Measurements from ENCODE around the gene SOBP. TPM values are rescaled to one million over a fixed set of nuclear protein-coding genes. Genes with fewer than 3 reads are reported as not detected.

The SOBP gene
- total RNA-seq, 1 experiment from 2014 or later: 1.7 TPM

DNA sequence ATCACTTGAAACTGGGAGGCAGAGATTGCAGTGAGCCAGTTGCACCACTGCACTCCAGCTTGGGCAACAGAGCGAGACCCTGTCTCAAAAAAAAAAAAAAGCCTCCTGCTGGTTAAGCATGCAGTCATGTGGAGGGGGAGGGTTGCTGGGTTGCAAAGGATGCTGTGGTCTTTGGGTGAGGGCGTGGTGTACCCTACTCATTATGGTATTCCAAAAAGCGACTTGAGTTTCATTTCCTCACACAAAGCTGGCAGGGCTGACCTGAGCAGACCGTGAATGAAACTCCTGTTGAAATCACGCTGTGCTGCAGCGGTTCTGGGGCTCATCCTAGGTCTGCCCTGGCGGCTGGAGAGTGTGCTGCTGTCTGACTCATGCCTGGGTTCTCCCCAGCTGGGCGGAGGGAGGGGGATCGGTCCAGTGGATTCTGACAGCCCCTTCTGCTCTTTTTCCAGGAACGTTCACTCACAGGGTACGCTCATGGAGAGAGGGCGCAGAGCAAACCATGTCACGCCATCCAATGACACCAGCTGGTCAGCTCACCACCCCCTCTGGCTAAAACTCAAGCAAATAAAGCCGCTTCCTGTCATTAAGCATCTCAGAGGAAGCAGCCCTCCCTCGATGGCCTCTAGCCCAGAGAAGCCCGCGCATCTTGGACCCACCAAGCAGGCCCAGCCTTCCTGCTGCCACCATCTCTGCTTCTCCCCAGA, 168.0 kb downstream of the SOBP start:
- Mint-ChIP-seq H3K4me3 (ENCODE audit: low read depth, unreplicated experiment) (no peak overlapping the region), H3K36me3 (ENCODE audit: insufficient read depth, unreplicated experiment) (peaks cover 6% of the 10 kb centered on the region), H3K27me3 (ENCODE audit: unreplicated experiment) (no peaks in the 10 kb centered on the region), H3K9me3 (ENCODE audit: low read depth, unreplicated experiment) (peaks cover 2% of the 10 kb centered on the region), H3K4me1 (ENCODE audit: low read depth, unreplicated experiment) (peaks cover 57% of the 10 kb centered on the region), H3K27ac (ENCODE audit: unreplicated experiment) (no peak overlapping the region)
- no peak for DNase-seq
- no TSS peak for BruUV-seq (replicated peaks)
- no peak for TF ChIP-seq CTCF (IDR thresholded peaks at IDR 0.05; ENCODE audit: unreplicated experiment)
- intact Hi-C loops (cut with micrococcal nuclease; ENCODE audit: unreplicated experiment): loop anchor here (5.0 kb wide), 1 partner anchor 201 kb away; the partner anchor contains the start of gene PDSS2
- CTCF ChIA-PET: interaction anchor here (0.6 kb wide), 1 partner anchor 174 kb away, joined by 3 read pairs; no protein-coding TSS in a partner anchor

- H3K4me3 Mint-ChIP-seq (ENCODE audit: low read depth, unreplicated experiment): peak overlapping the region; percentile 1
- TF ChIP-seq CTCF (IDR thresholded peaks at IDR 0.05; ENCODE audit: unreplicated experiment): no peak
- DNase-seq: no peak
- CTCF ChIA-PET: no interaction called here
- H3K27me3 Mint-ChIP-seq (ENCODE audit: unreplicated experiment): no peaks in the 10 kb centered on the region
- H3K27ac Mint-ChIP-seq (ENCODE audit: unreplicated experiment): peak overlapping the region; percentile 45
- H3K36me3 Mint-ChIP-seq (ENCODE audit: insufficient read depth, unreplicated experiment): peaks cover 6% of the 10 kb centered on the region
- intact Hi-C loops (cut with micrococcal nuclease; ENCODE audit: unreplicated experiment): loop anchor here (5.0 kb wide), 1 partner anchor 202 kb away; the partner anchor contains the start of gene PDSS2
- BruUV-seq (replicated peaks): no TSS peak
- H3K9me3 Mint-ChIP-seq (ENCODE audit: low read depth, unreplicated experiment): peaks cover 2% of the 10 kb centered on the region
- peaks cover 48% of the 10 kb centered on the region for H3K4me1 Mint-ChIP-seq (ENCODE audit: low read depth, unreplicated experiment)
Observed at GRCh38 chr6:107658920-107659865, 169.3 kb downstream of the SOBP start.

DNA sequence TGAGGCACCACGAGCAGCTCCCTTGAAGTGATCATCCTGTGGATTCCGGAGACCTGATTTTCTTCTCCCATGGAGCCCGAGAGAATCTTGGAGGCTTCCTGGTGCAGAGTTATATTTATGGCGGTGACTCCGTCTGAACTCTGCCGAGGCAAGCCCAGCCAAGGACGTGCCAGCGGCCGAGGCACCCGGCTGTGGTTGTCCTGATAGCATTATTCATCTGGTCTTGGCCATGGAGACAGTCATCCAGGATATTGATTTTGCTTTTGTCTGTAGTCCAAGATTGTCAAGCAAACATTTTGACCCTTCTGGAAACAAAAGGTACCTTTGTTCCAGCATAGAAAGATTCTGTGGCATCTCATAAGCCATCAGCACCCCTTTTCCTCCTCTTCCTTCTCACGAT, 170.9 kb downstream of the SOBP start:
- Mint-ChIP-seq H3K4me1 (ENCODE audit: low read depth, unreplicated experiment) (peaks cover 58% of the 10 kb centered on the region), H3K9me3 (ENCODE audit: low read depth, unreplicated experiment) (peaks cover 2% of the 10 kb centered on the region), H3K27me3 (ENCODE audit: unreplicated experiment) (no peaks in the 10 kb centered on the region), H3K4me3 (ENCODE audit: low read depth, unreplicated experiment) (peak overlapping the region; percentile 29), H3K36me3 (ENCODE audit: insufficient read depth, unreplicated experiment) (peaks cover 6% of the 10 kb centered on the region), H3K27ac (ENCODE audit: unreplicated experiment) (peak overlapping the region; percentile 76)
- TF ChIP-seq CTCF (IDR thresholded peaks at IDR 0.05; ENCODE audit: unreplicated experiment): no peak
- BruUV-seq (replicated peaks): no TSS peak
- CTCF ChIA-PET: no interaction called here
- peak; percentile 68 for DNase-seq
- intact Hi-C loops (cut with micrococcal nuclease; ENCODE audit: unreplicated experiment): loop anchor here (5.0 to 10.0 kb wide), 3 partner anchors 39 to 506 kb away; partner anchors contain the start of gene SOBP

- BruUV-seq (replicated peaks): no TSS peak
- peaks cover 2% of the 10 kb centered on the region for H3K9me3 Mint-ChIP-seq (ENCODE audit: low read depth, unreplicated experiment)
Observed at GRCh38 chr6:107661291-107661690, 171.4 kb downstream of the SOBP start.

More at GRCh38 chr6:107661291-107661690, 171.4 kb downstream of the SOBP start:
- no peaks in the 10 kb centered on the region for H3K27me3 Mint-ChIP-seq (ENCODE audit: unreplicated experiment)
- H3K36me3 Mint-ChIP-seq (ENCODE audit: insufficient read depth, unreplicated experiment): peaks cover 6% of the 10 kb centered on the region
- H3K27ac Mint-ChIP-seq (ENCODE audit: unreplicated experiment): peak overlapping the region; percentile 76
- intact Hi-C loops (cut with micrococcal nuclease; ENCODE audit: unreplicated experiment): loop anchor here (5.0 to 10.0 kb wide), 3 partner anchors 39 to 506 kb away; partner anchors contain the start of gene SOBP
- CTCF ChIA-PET: no interaction called here
- H3K4me1 Mint-ChIP-seq (ENCODE audit: low read depth, unreplicated experiment): peaks cover 63% of the 10 kb centered on the region
- H3K4me3 Mint-ChIP-seq (ENCODE audit: low read depth, unreplicated experiment): peak overlapping the region; percentile 29
- no peak for TF ChIP-seq CTCF (IDR thresholded peaks at IDR 0.05; ENCODE audit: unreplicated experiment)
- no peak for DNase-seq

Data from Calu3 (cell line).